Epithelial cell of prostate (primary cell): ENCODE data around the gene CNTN5.

Source experiments
- DNase-seq: peaks from one replicate; pipeline ENCODE4 v3.0.0-alpha.2; 2011; ENCODE audit warnings: low read depth, low spot score
- H3K27ac ChIP-seq: fragments of 450-650 bp; 2 replicates; pipeline ENCODE4 v1.5.1; 2017; ENCODE audit warnings: mild to moderate bottlenecking

The CNTN5 gene

DNA sequence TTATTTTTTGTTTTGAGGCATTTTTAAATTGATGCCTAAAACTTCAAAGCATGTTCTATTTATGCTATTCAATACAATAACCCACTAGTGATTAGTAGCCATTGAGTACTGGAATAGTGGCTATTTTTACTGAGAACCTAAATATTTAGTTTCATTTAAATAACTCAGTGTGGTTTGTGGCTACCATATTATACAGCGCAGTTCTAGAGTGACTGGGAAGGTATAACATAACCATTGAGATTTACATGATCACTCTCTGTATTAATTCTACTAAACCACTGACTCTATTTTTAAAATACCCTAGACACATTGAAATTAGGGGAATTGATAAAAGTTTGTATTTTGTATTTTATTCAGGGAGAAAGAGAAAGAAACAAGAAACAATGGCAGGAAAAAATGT, 441.2 kb downstream of the CNTN5 start:
- no peak overlapping the region for H3K27ac ChIP-seq
- no peak for DNase-seq

DNA sequence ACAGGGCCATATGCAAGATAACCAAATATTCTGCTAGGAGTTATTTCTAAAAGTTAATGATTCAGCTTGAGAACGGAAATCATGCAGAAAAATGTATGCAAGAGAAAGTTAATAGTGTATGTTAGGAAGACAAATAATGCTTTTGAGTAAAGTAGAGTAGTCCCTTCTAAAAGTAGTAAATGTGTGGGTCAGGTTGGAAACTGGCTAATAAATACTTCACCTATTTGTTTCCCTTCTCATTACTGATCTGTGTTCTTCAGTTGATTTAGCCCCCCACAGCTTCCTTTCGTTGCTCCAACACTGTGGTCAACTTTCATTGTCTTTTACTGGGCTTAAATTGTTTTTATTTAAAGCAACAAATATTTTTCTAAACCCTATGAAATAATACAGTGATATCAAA, 444.2 kb downstream of the CNTN5 start:
- H3K27ac ChIP-seq, result no peak overlapping the region
- no peak for DNase-seq

DNA sequence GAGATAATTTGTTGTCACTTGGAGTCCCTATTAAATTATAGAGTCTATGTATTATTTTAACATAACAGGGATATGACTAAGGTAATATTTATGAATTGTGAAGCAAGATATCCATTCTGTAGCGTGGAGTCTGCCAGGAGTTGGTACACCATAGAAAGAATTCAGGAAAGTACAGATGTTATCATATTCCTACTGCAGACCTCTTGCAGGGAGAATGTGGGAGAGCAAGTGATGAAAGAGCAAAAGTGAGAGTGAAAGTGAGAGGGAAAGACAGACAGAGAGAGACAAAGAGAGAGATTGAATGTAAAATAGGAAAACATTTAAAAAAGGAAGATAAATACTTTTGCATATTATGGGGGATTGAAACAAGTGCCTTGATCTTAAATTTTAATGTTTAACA, 468.8 kb downstream of the CNTN5 start:
- no peak for DNase-seq
- no peak overlapping the region for H3K27ac ChIP-seq

DNA sequence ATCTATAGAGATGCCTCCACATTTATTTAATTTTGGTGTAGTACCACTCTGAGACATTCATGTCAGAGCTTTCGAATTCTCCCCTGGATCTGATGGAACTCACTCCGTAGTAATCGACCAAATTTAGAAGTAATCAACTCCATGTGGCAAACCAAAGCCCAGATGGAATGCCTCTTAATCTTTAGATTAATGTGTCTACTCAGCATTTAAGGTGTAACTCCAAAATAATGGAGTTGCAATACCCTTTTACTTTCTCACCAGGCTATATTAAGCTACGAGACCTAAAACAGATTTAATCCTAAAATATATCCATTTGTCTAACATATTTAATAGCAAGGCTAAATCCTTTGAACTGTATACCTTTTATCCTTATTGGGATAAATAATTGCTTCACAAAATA, 473.3 kb downstream of the CNTN5 start:
- no peak overlapping the region for H3K27ac ChIP-seq
- DNase-seq, result no peak

DNA sequence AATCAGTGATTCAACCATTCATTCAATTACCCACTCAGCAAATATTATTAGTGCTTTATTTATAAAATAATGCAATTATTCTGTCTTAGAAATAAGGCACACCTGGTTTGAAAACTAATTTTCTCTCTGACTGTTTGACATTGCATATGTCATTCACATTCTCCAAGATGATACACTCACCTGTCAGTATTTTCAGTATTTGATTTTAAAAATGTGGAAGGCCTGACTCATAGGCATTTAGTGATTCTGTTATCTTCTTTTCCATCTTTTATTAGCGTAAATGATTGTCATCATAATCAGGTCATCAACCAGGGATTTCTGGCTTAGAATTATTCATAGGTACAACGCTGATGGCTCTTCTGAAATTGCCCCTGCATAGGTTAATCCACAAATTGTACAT, 480.9 kb downstream of the CNTN5 start:
- DNase-seq, result no peak
- H3K27ac ChIP-seq, result no peak overlapping the region

DNA sequence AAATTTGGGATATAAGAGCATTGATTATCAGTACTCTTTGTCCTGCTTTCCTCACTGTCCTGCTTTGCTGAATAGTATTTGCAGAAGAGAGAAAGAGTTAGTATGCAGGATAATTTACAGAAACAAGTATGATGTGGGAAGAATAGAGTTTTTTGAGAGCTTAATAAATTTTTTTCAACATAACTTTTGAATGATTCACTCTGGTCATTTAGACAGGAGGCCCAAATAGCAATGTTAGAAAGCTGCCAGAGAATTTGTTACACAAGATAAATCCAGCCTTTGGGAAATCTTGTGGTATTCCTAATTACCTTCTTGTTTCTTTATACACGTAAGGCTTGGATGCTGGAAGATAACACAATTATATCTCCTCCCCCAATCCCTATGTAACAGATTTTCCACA, 484.6 kb downstream of the CNTN5 start:
- no peak for DNase-seq
- no peak overlapping the region for H3K27ac ChIP-seq

DNA sequence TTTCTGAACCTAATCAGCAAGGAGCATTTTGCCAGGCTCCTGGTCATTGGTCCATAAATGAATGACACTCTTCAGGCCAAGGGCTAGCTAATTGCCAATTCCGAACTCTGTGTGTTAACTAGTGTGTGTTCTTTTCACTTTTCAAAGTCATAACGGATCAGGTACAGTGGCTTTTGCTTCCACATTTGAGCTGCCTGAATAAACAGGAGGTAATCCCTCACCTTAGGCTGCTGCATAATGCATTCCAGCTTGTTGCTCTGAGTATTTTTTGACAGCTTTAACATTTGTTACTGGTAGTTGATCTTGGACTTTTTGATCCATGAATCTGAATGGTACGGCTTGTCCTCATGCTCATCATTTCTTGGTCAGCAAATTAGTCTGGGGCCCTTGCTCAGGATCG, 485.1 kb downstream of the CNTN5 start:
- H3K27ac ChIP-seq, result no peak overlapping the region
- DNase-seq, result no peak

DNA sequence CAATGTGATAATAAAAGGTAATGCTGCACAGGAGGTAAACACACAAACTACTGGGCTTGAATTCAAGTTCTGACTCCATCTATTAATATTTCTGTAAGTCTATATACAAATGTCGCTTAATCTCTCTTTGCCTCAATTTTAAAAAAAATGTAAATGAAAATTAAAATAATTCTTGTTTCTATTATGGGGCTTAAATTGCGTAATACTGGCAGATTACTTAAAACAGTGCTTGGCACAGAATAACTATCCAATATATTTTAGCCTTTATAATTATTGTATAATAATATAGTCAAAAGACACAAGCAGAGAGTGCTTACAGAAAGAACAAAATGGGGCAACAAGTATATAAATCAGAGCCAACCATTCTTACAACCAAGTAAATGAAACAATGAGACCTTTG, 489.1 kb downstream of the CNTN5 start:
- no peak overlapping the region for H3K27ac ChIP-seq

DNA sequence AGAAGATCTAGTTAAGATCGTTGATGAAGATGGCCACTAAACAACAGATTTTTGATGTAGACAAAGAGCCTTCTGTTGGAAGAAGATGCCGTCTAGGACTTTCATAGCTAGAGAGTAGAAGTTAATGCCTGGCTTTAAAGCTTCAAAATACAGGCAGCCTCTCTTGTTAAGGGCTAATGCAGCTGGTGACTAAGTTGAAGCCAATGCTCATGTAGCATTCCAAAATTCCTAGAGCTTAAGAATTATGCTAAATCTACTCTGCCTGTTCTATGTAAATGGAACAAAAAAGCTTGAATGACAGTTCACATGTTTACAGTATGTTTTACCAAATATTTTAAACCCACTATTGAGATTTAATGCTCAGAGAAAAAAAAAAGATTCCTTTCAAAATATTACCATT, 492.6 kb downstream of the CNTN5 start:
- no peak for DNase-seq
- H3K27ac ChIP-seq, result no peak overlapping the region

More for the DNA sequence above, 489.1 kb downstream of the CNTN5 start:
- DNase-seq, result no peak

DNA sequence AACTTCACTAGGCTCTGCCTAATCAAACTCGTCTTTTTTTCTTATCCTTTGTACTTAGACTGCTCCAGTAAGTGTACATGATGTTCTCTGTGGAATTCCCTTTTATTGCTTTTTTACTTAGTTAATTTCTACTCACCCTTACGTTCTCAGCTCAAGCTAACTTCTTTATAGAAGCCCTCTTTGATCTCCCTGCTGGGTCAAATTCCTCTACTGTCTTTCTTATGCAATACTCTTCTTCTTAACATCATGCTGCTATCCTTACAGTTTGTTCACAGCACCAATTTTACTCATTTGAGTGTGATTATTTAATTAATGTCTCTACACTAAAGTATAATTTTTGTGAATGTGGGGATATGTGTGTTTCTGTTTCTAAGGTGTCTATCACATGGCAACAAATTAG, 498.3 kb downstream of the CNTN5 start:
- DNase-seq, result no peak
- H3K27ac ChIP-seq, result no peak overlapping the region

DNA sequence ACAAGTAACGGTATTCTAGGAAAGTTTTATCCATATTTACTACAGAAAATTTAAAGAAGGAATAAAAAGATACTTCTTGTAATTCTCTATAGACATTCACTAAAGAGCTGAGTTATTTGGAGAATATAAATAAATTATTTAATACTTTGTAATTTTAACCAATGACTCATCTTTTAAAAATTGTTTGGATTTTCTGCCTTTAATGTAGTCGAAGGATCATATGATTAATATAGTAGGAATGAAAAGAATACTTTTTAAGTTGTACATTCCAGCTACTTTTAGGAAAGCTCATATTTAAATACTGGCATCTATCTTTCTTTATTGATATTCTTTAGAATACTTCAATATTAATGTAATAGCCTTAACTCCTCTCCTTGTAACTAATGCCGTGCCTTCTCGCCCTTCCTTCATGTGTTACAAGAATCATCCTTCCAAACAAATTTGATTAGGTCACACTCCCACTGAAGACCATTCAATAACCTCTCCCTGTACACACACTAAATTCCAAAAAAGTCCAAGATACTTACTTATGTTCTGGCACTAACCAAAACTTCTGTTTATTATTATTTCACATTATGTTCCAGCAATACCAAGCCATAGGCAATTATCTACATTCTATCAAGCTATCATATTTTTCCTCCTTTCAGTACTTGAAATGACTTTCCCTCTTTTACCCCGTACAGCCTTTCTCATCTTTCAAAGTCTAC, 501.9 kb downstream of the CNTN5 start:
- H3K27ac ChIP-seq, result no peak overlapping the region
- no peak for DNase-seq

DNA sequence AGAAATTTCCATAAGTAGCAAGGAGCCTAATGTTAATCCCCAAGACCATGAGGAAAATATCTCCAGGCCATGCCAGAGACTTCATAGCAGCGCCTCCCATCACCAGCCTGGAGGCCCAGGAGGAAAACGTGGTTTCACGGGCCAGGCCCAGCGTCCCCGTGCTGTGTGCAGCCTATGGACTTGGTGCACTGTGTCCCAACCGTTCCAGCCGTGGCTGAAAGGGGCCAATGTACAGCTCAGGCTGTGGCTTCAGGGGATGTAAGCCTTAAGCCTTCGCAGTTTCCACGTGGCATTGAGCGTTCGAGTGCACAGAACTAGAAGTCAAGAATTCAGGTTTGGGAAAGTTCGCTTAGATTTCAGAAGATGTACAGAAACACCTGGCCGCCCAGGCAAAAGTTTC, 510.7 kb downstream of the CNTN5 start:
- no peak for DNase-seq
- H3K27ac ChIP-seq, result no peak overlapping the region

DNA sequence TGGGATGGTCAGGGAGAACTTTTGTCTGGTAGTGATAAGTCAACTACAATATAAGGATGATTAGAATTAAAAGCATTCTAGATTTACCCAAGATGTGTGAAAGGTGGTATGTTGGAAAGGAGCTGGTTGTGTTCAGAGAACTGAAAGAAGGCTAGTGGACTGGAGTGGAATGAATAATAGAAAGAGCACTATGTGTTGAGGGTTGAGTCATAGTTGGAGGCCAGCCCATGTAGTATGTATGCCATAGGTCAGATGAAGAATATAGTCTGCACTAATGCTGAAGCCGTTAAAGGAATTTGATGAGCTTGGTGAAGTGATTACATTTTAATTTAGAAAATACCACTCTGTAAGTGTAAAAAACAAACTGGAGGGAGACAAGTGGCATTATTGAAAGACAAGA, 514.1 kb downstream of the CNTN5 start:
- H3K27ac ChIP-seq, result no peak overlapping the region
- DNase-seq, result peak; percentile 0

DNA sequence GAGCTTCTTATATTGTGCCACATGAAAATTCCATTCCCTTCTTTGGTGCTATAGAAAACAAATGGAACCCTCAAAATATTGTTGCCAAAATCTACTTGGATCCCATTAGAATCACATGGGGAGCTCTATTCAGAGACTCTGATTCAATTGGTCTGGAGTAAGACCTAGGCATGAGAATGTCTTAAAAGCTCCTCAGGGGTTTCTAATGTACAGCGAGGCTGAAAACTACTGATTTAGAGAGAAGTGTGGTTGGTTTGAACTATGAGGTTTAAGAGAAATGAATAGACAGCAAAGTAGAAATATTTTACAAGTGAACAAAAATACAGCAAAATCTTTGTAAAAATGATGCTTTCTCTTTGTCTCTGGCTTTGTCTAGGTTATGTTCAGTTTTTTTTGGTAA, 514.7 kb downstream of the CNTN5 start:
- DNase-seq, result no peak
- no peak overlapping the region for H3K27ac ChIP-seq

DNA sequence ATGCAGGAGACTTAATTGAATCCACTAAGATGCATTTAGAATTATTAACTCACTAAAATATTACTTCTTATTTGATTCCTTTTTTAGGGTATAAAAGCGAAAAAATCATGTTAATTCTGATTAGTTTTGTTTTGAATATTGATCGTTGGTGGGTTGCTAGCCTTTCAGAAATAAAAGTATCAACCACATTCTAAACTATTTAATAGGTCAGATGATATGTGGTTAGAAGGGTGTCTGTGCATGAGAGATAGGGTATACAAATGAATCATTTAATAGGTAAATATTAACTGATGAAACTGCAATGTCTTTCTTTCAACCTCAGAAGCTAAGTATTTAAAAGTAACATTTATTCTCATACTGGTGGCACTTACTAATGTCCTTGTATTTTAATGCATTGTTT, 515.1 kb downstream of the CNTN5 start:
- no peak for DNase-seq
- H3K27ac ChIP-seq, result no peak overlapping the region

DNA sequence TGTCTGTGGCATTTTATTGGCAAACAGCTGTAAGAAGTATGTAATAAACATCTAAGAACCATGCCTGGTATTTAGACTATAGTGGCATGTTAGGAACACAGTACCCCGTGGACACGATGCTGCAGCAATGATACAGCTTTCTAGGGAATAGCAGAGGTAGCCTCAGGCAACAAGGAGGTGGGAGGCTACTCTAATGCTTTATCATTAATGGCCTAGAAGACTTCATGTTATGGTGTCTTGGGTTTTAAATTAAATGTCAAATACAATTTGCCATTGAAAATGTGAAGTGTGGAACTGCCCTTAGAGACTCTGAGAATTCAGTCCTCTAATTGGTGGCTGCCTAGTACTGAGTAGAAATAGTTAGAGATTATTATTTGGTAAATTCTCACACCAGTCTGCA, 516.9 kb downstream of the CNTN5 start:
- no peak for DNase-seq

DNA sequence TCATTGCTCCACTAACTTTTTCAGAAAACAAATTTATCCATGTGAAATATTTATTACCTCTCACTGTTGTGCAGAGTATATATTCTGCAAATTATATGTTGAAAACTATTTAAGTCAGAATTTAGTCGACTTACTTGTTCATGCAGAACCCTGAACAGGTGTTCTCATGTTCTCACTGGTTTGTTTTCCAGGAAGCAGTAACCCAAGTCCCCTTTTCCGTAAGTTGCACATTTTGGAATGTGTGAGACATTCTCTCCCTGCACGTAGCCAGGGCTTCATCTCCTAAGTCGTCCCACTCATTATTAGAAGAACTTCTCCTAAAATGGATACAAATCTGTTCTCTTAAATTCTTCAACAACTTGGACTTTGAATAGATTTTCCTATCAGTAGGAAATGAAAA, 524.9 kb downstream of the CNTN5 start:
- no peak for DNase-seq
- H3K27ac ChIP-seq, result no peak overlapping the region

More for the DNA sequence above, 516.9 kb downstream of the CNTN5 start:
- H3K27ac ChIP-seq, result no peak overlapping the region

DNA sequence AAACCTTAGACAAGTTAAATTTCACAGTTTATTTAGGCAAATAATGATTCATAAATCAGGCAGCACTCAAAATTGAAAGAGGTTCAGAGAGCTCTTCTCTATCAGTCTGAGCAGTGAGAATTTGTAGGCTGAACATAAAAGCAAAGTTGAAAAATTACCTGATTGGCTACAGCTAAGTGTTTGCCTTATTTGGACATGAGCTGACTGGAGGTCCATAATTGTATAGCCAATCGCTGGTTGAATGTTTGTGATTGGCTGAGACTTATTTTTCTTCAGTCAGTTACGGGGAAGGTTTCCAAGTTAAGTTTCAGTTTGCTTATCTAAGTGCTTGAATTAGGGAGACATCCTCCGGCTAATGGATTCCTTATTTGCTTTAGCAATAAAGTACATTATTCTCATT, 527.5 kb downstream of the CNTN5 start:
- DNase-seq, result no peak

DNA sequence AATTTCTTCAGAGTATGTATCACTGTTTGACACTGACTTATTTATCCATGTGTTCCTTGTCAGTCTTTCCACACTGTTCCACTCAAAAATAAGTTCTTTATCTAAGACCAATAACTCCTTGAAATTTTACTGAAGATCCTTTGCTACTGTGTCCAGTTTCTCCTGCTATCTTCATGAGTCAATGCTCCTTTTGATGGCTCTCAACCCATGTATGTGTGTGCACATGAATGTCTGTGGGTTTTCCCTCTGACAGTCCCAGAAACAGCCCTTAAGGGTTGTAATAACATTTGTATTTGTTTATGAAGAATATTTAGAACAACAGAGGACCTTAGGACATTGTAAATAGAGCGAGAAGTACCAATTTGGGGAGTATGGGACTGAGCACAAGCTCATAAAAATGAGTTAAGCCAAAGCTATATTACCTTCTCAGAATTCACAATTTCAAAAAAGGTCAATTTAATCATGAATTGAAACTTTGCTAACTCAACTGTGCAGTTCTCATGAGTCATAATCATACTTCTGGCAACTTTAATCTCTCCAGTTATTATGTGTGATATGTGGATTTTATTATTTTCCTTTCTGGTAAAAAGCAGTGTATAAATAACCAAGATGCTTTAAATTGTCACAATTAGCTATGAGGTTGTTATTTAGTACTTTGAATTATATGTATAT, 533.6 kb downstream of the CNTN5 start:
- no peak for DNase-seq
- no peak overlapping the region for H3K27ac ChIP-seq

More for the DNA sequence above, 527.5 kb downstream of the CNTN5 start:
- no peak overlapping the region for H3K27ac ChIP-seq

DNA sequence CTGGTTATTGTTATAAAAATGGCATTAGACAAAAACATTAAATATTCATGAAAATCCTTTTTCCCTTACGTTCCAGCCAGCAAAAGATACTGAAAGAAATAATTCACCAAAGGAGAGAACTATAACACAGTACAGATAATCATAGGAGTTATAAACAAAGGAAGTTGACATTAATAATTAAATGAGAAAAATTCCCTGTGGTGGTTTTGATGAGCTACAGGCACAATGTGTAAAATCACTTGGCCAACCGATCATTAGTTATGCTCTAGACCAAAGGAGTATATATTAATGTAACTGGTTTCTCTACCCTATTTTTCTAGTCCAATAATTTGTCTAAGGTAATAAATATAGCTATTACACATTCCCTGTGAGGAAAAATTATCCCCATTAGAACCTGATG, 534.7 kb downstream of the CNTN5 start:
- DNase-seq, result no peak
- no peak overlapping the region for H3K27ac ChIP-seq

DNA sequence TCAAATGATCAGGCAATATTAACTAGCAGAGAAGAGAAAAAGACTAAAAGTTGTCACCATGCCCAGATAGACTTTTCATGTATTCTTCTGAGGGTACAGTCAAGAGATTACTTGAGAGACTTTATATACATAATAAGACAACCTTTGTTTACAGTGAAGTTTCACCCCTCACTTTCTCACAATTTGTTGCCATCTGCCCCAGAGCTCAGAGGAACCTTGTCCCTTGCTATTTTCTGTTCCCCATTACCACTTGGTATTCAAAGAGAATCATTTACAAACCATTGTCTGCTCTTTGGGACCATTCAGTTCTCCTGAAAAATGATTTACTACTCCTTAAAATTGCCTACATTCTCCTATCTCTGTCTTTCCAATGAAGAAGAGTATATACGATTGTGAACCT, 544.6 kb downstream of the CNTN5 start:
- no peak overlapping the region for H3K27ac ChIP-seq
- DNase-seq, result no peak

DNA sequence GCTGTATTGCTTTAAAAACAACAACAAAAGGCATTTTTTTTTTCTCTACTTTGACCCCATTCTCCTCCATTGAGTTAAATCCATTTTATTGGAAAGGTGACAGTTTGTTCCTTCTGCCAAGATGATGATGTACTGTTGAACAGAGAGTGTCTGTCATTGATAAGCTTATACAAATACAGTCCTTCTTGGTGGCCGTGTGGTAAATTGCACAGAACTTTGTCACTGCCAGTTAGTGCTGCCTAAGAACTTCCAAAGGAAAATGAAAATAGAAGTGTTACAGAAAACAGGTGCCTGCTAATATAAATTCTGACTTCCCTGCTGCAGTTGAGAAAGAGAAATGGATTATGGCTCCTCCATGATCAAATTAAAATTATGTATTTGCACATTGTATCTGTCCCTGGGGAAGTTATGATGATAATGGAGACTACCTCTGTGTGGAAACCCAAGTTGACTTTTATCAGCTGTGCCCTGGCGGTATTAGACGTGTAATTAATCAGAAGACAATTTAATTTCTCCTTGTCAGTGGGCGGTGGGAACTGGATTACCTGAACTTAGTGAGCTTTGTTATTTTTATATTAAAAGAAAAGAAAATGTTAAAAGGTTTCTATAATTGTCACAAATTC, 546.7 kb downstream of the CNTN5 start:
- H3K27ac ChIP-seq, result no peak overlapping the region
- no peak for DNase-seq
